ENCODE results near the gene THBS3. TPM values are rescaled to one million over a fixed set of nuclear protein-coding genes. Genes with fewer than 3 reads are reported as not detected.

The THBS3 gene
- total RNA-seq, 2 experiments from 2014 or later: 25.1 to 26.3 TPM

GRCh38 chr1:155186794-155187455 is 20.8 kb downstream of the THBS3 start:
- no peak for DNase-seq
- no peak for ATAC-seq (ENCODE audit: low read depth)
- peak overlapping the region; percentile 3 for H3K27ac Mint-ChIP-seq
- H3K4me1 Mint-ChIP-seq: peaks cover 6% of the 10 kb centered on the region
- no peaks in the 10 kb centered on the region for H3K9me3 Mint-ChIP-seq
- H3K36me3 Mint-ChIP-seq: peaks cover 9% of the 10 kb centered on the region
- H3K4me3 Mint-ChIP-seq: no peak overlapping the region
- H3K27me3 Mint-ChIP-seq: no peaks in the 10 kb centered on the region
- POLR2A ChIA-PET: no interaction called here

- H3K4me1 Mint-ChIP-seq: peaks cover 4% of the 10 kb centered on the region
- H3K9me3 Mint-ChIP-seq: no peaks in the 10 kb centered on the region
- no peak overlapping the region for H3K4me3 Mint-ChIP-seq
- no peak overlapping the region for H3K27ac Mint-ChIP-seq
- DNase-seq: no peak
- POLR2A ChIA-PET: interaction anchor here (1.8 kb wide), 1 partner anchor 12 kb away, joined by 4 read pairs; the partner anchor contains the start of gene TRIM46
- peaks cover 10% of the 10 kb centered on the region for H3K36me3 Mint-ChIP-seq
- no peak for ATAC-seq (ENCODE audit: low read depth)
- no peaks in the 10 kb centered on the region for H3K27me3 Mint-ChIP-seq
Observed at GRCh38 chr1:155186067-155186793, 21.5 kb downstream of the THBS3 start.

GRCh38 chr1:155185783-155186066 is 22.0 kb downstream of the THBS3 start:
- no peak for ATAC-seq (ENCODE audit: low read depth)
- Mint-ChIP-seq H3K36me3 (peaks cover 11% of the 10 kb centered on the region), H3K4me3 (no peak overlapping the region), H3K4me1 (peaks cover 4% of the 10 kb centered on the region), H3K27me3 (no peaks in the 10 kb centered on the region), H3K9me3 (no peaks in the 10 kb centered on the region), H3K27ac (no peak overlapping the region)
- no peak for DNase-seq
- POLR2A ChIA-PET: interaction anchor here (1.8 kb wide), 1 partner anchor 12 kb away, joined by 4 read pairs; the partner anchor contains the start of gene TRIM46

GRCh38 chr1:155184835-155185782 is 22.6 kb downstream of the THBS3 start:
- H3K4me3 Mint-ChIP-seq: no peak overlapping the region
- no peak overlapping the region for H3K27ac Mint-ChIP-seq
- POLR2A ChIA-PET: interaction anchor here (0.9 to 1.8 kb wide), 2 partner anchors 9 to 11 kb away, joined by 3 to 4 read pairs; partner anchors contain the start of gene TRIM46
- H3K36me3 Mint-ChIP-seq: peaks cover 11% of the 10 kb centered on the region
- H3K4me1 Mint-ChIP-seq: peaks cover 4% of the 10 kb centered on the region
- ATAC-seq (ENCODE audit: low read depth) (no peak), DNase-seq (no peak)
- no peaks in the 10 kb centered on the region for H3K27me3 Mint-ChIP-seq
- H3K9me3 Mint-ChIP-seq: no peaks in the 10 kb centered on the region

GRCh38 chr1:155184351-155184811 is 23.3 kb downstream of the THBS3 start:
- POLR2A ChIA-PET: interaction anchor here (0.9 to 1.8 kb wide), 3 partner anchors 9 to 10 kb away, joined by 3 to 8 read pairs (median 4); partner anchors contain the start of gene TRIM46
- DNase-seq: no peak
- H3K27me3 Mint-ChIP-seq: no peaks in the 10 kb centered on the region
- peaks cover 13% of the 10 kb centered on the region for H3K36me3 Mint-ChIP-seq
- no peak for ATAC-seq (ENCODE audit: low read depth)
- peaks cover 4% of the 10 kb centered on the region for H3K4me1 Mint-ChIP-seq
- H3K9me3 Mint-ChIP-seq: no peaks in the 10 kb centered on the region
- no peak overlapping the region for H3K4me3 Mint-ChIP-seq
- H3K27ac Mint-ChIP-seq: peak overlapping the region; percentile 37

- H3K4me1 Mint-ChIP-seq: peaks cover 4% of the 10 kb centered on the region
- H3K9me3 Mint-ChIP-seq: no peaks in the 10 kb centered on the region
- DNase-seq (no peak), ATAC-seq (ENCODE audit: low read depth) (no peak)
- peaks cover 17% of the 10 kb centered on the region for H3K36me3 Mint-ChIP-seq
- H3K27ac Mint-ChIP-seq: peak overlapping the region; percentile 37
- no peak overlapping the region for H3K4me3 Mint-ChIP-seq
- H3K27me3 Mint-ChIP-seq: no peaks in the 10 kb centered on the region
- POLR2A ChIA-PET: interaction anchor here (1.2 kb wide), 1 partner anchor 9 kb away, joined by 8 read pairs; no protein-coding TSS in a partner anchor
Observed at GRCh38 chr1:155183775-155184221, 23.9 kb downstream of the THBS3 start.

- POLR2A ChIA-PET: no interaction called here
- DNase-seq (no peak), ATAC-seq (ENCODE audit: low read depth) (no peak)
- H3K4me1 Mint-ChIP-seq: no peaks in the 10 kb centered on the region
- no peaks in the 10 kb centered on the region for H3K27me3 Mint-ChIP-seq
- H3K4me3 Mint-ChIP-seq: no peak overlapping the region
- no peaks in the 10 kb centered on the region for H3K9me3 Mint-ChIP-seq
- no peak overlapping the region for H3K27ac Mint-ChIP-seq
- peaks cover 18% of the 10 kb centered on the region for H3K36me3 Mint-ChIP-seq
Observed at GRCh38 chr1:155182052-155182550, 25.6 kb downstream of the THBS3 start.

- DNase-seq (no peak), ATAC-seq (ENCODE audit: low read depth) (no peak)
- Mint-ChIP-seq H3K9me3 (no peaks in the 10 kb centered on the region), H3K4me1 (peaks cover 6% of the 10 kb centered on the region), H3K36me3 (peaks cover 18% of the 10 kb centered on the region), H3K27me3 (no peaks in the 10 kb centered on the region), H3K27ac (no peak overlapping the region), H3K4me3 (no peak overlapping the region)
- POLR2A ChIA-PET: interaction anchor here (1.2 kb wide), 1 partner anchor 46 kb away, joined by 3 read pairs; no protein-coding TSS in a partner anchor
Observed at GRCh38 chr1:155181371-155182051, 26.2 kb downstream of the THBS3 start.

- no peak overlapping the region for H3K4me3 Mint-ChIP-seq
- POLR2A ChIA-PET: no interaction called here
- H3K9me3 Mint-ChIP-seq: no peaks in the 10 kb centered on the region
Observed at GRCh38 chr1:155179112-155180031, 28.3 kb downstream of the THBS3 start.

GRCh38 chr1:155178441-155179111 is 29.1 kb downstream of the THBS3 start:
- ATAC-seq (ENCODE audit: low read depth) (no peak), DNase-seq (peak; percentile 29)
- Mint-ChIP-seq H3K27ac (peak overlapping the region; percentile 9), H3K4me3 (no peak overlapping the region), H3K27me3 (no peaks in the 10 kb centered on the region), H3K4me1 (peaks cover 16% of the 10 kb centered on the region), H3K9me3 (no peaks in the 10 kb centered on the region), H3K36me3 (peaks cover 16% of the 10 kb centered on the region)
- POLR2A ChIA-PET: interaction anchor here (1.5 to 2.0 kb wide), 2 partner anchors 13 to 14 kb away, joined by 4 to 7 read pairs; no protein-coding TSS in a partner anchor

More at GRCh38 chr1:155179112-155180031, 28.3 kb downstream of the THBS3 start:
- DNase-seq (peak; percentile 19), ATAC-seq (ENCODE audit: low read depth) (no peak)
- Mint-ChIP-seq H3K27me3 (no peaks in the 10 kb centered on the region), H3K27ac (peak overlapping the region; percentile 9), H3K36me3 (peaks cover 18% of the 10 kb centered on the region), H3K4me1 (peaks cover 14% of the 10 kb centered on the region)

GRCh38 chr1:155177918-155178281 is 29.8 kb downstream of the THBS3 start:
- peak; percentile 21 for DNase-seq
- POLR2A ChIA-PET: interaction anchor here (1.1 to 2.0 kb wide), 4 partner anchors 14 to 42 kb away, joined by 4 to 9 read pairs (median 6); no protein-coding TSS in a partner anchor
- Mint-ChIP-seq H3K4me1 (peaks cover 21% of the 10 kb centered on the region), H3K27ac (no peak overlapping the region), H3K4me3 (no peak overlapping the region), H3K36me3 (peaks cover 13% of the 10 kb centered on the region), H3K9me3 (no peaks in the 10 kb centered on the region), H3K27me3 (no peaks in the 10 kb centered on the region)
- no peak for ATAC-seq (ENCODE audit: low read depth)
